Right renal pelvis (tissue), 4 donors: Measurements from ENCODE around the gene TENM4. TPM values are rescaled to one million over a fixed set of nuclear protein-coding genes. Genes with fewer than 3 reads are reported as not detected.
"Not testable (repeated sequence)": the region's sequence is repeated elsewhere in the genome, so short reads cannot be mapped to it uniquely, and the experiment has no call there.

Experiments used
- DNase-seq, 4 donors: peaks; one replicate each; pipeline ENCODE4 v3.0.0-alpha.2; 2013; ENCODE audit warnings: low read depth in 4 of 4, low spot score in 3 of 4, missing footprints in 1 of 4
- polyA plus RNA-seq, 4 donors: library from polyadenylated mRNA; unstranded; fragments of 120-200 nt; gene quantifications; one replicate each; pipeline ENCODE4 v1.2.1, GENCODE V29; 2013; ENCODE audit not compliant: insufficient read length in 4 of 4

TENM4 gene
- polyA plus RNA-seq, 4 donors, result 19.9 to 26.6 (median 22.0) TPM

- no peak for DNase-seq
Observed at GRCh38 chr11:79011357-79011756, 429.5 kb downstream of the TENM4 start.

- DNase-seq, result peak in 1 of 4 donors; percentile 17
Observed at GRCh38 chr11:79007771-79008402, 432.9 kb downstream of the TENM4 start.

GRCh38 chr11:79006854-79007253, 434.0 kb downstream of the TENM4 start:
- no peak for DNase-seq

- no peak for DNase-seq
Observed at GRCh38 chr11:78996007-78996406, 444.8 kb downstream of the TENM4 start.

GRCh38 chr11:78995171-78995570, 445.7 kb downstream of the TENM4 start:
- DNase-seq, result peak in 1 of 4 donors; percentile 17

- no peak for DNase-seq
Observed at GRCh38 chr11:78993802-78994430, 446.9 kb downstream of the TENM4 start.

GRCh38 chr11:78991681-78992080, 449.1 kb downstream of the TENM4 start:
- DNase-seq, result no peak

- DNase-seq, result no peak
Observed at GRCh38 chr11:78990261-78990660, 450.6 kb downstream of the TENM4 start.

- DNase-seq, result no peak
Observed at GRCh38 chr11:78987748-78988147, 453.1 kb downstream of the TENM4 start.

GRCh38 chr11:78986305-78986704, 454.5 kb downstream of the TENM4 start:
- no peak for DNase-seq

- DNase-seq, result no peak
Observed at GRCh38 chr11:78985663-78986062, 455.2 kb downstream of the TENM4 start.

- no peak for DNase-seq
Observed at GRCh38 chr11:78982473-78982872, 458.4 kb downstream of the TENM4 start.

GRCh38 chr11:78981153-78981552, 459.7 kb downstream of the TENM4 start:
- DNase-seq, result no peak

- DNase-seq, result no peak
Observed at GRCh38 chr11:78978831-78979230, 462.0 kb downstream of the TENM4 start.

- DNase-seq, result not testable (repeated sequence)
Observed at GRCh38 chr11:78977848-78978247, 463.0 kb downstream of the TENM4 start.

- DNase-seq, result no peak
Observed at GRCh38 chr11:78977009-78977408, 463.8 kb downstream of the TENM4 start.

GRCh38 chr11:78975081-78975480, 465.7 kb downstream of the TENM4 start:
- DNase-seq, result no peak

- no peak for DNase-seq
Observed at GRCh38 chr11:78973876-78974275, 467.0 kb downstream of the TENM4 start.

- no peak for DNase-seq
Observed at GRCh38 chr11:78972590-78972989, 468.2 kb downstream of the TENM4 start.

- no peak for DNase-seq
Observed at GRCh38 chr11:78972177-78972576, 468.7 kb downstream of the TENM4 start.

- no peak for DNase-seq
Observed at GRCh38 chr11:78967811-78968210, 473.0 kb downstream of the TENM4 start.

GRCh38 chr11:78965432-78965831, 475.4 kb downstream of the TENM4 start:
- no peak for DNase-seq
